ENCODE results near the gene COL23A1.

The COL23A1 gene

DNA sequence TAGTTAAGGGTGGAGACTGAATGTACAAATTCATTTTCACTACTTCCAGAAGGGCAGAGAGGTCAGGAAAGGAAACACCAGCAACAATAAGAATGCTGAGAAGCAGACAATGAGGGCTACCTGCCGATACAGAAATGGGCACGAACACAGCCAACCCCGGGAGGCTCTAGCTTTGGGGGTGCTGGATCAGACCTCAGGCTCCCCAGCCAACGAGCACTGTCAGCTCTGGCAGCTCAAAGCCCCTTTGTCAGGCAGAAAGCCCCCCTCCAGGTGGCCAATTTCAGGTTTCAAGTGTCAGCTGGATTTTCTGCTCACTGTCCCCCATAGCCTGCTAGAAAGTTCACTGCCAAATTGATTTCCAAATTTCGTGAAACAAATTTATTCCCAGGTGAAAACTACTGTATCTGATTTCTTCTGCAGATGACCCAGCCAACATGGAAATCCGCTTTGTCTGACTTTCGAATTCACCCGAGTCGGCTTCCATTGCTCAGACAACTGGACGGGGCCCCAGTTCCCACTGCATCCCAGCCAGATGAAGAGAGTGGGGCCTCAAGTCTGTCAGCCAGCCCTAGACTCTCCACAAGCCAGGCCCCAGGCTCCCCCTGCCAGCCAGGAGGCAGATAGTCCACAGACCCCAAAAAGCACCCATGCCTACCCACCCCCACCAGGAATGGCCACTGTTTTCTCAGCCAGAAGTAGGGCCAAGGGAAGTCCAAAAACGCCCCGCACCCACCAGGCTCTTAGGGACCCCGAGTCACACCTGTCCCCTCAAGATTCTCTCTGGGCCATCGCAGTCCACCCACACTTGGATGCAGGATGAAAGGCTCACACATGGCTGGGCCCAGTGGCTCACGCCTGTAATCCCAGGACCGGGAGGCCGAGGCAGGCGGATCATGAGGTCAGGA, 261.1 kb downstream of the COL23A1 start:
- Mint-ChIP-seq H3K27ac (no peak overlapping the region), H3K36me3 (no peaks in the 10 kb centered on the region), H3K27me3 (no peaks in the 10 kb centered on the region), H3K9me3 (no peaks in the 10 kb centered on the region), H3K4me3 (no peak overlapping the region), H3K4me1 (peaks cover 8% of the 10 kb centered on the region)

DNA sequence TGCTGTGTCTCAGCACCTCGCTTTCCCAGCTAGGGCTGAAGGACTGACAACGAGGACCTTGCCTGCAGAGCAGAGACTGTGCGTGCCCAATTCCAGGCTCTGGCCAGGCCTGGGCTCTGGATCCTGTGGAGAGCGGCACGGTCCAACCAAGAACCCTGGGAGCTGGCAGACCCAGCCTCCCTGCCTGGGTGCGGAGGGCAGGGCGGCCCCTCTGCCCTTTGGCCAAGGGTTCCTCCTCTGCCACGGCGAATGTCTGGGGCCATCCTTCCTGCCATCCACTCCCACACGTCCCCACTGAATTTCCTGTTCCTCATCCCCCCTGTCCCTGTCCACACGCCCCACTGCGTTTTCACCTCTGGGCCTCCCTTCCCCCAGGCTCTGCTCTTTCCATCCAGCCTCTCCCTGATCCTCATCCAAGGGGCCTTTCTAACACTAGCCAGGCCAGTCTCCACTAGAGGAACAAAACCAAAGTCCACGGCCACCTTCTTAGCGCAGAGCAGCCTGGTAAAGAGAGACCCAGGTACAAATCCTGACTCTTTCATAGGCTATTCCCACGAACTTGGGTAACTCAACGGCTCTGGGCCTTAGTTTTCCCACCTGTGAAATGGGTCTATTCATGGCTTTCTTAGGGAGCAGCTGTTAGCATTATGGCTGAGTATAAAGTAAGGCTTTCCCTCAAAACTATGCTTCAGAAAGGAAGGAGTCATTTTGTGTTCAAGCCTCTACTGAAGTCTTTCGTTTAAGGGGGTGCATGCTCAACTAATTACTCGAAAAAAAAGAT, 262.1 kb downstream of the COL23A1 start:
- no peaks in the 10 kb centered on the region for H3K9me3 Mint-ChIP-seq
- no peak overlapping the region for H3K27ac Mint-ChIP-seq

DNA sequence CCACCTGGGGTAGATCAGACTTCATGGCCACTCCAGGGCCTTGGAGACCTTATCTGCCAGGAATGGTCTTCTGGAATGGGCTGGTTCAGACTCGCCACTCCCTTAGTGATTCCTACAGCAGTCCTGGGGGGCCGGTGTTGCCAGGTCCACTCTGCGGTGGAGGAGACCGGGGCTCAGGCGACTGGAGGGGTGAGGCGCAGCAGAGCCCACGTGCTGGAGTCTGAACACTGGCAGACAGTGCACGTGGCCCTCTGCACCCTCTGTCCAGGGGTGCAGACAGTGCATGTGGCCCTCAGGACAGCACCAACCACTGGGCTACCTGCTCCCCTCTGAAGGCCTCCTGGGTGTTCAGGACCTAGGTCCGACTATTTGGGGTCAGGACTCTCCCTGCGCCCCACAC, 262.7 kb downstream of the COL23A1 start:
- H3K27me3 Mint-ChIP-seq: no peaks in the 10 kb centered on the region
- H3K4me3 Mint-ChIP-seq: no peak overlapping the region
- H3K27ac Mint-ChIP-seq: no peak overlapping the region
- H3K36me3 Mint-ChIP-seq: no peaks in the 10 kb centered on the region
- peaks cover 8% of the 10 kb centered on the region for H3K4me1 Mint-ChIP-seq
- H3K9me3 Mint-ChIP-seq: no peaks in the 10 kb centered on the region

More for the DNA sequence above, 262.1 kb downstream of the COL23A1 start:
- no peaks in the 10 kb centered on the region for H3K27me3 Mint-ChIP-seq
- no peak overlapping the region for H3K4me3 Mint-ChIP-seq
- H3K36me3 Mint-ChIP-seq: no peaks in the 10 kb centered on the region
- peaks cover 8% of the 10 kb centered on the region for H3K4me1 Mint-ChIP-seq

DNA sequence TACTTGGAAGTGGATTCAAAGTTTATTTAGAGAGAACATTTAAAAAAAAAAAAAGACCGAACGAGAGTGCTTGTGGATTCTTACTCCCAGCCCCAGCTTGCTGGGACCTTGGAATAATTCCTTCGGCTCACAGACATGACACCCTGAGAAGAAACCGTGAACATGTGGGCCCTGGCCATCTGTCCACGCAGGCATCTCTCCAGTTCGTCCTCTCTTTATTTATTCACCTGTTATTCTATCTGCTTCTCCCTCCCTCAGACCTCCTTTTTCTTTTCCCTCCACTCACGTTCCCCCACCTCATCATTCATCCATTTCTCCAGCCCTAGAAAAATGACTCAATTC, 263.8 kb downstream of the COL23A1 start:
- Mint-ChIP-seq H3K27me3 (no peaks in the 10 kb centered on the region), H3K36me3 (no peaks in the 10 kb centered on the region), H3K4me1 (peaks cover 8% of the 10 kb centered on the region), H3K4me3 (no peak overlapping the region), H3K27ac (no peak overlapping the region), H3K9me3 (no peaks in the 10 kb centered on the region)

DNA sequence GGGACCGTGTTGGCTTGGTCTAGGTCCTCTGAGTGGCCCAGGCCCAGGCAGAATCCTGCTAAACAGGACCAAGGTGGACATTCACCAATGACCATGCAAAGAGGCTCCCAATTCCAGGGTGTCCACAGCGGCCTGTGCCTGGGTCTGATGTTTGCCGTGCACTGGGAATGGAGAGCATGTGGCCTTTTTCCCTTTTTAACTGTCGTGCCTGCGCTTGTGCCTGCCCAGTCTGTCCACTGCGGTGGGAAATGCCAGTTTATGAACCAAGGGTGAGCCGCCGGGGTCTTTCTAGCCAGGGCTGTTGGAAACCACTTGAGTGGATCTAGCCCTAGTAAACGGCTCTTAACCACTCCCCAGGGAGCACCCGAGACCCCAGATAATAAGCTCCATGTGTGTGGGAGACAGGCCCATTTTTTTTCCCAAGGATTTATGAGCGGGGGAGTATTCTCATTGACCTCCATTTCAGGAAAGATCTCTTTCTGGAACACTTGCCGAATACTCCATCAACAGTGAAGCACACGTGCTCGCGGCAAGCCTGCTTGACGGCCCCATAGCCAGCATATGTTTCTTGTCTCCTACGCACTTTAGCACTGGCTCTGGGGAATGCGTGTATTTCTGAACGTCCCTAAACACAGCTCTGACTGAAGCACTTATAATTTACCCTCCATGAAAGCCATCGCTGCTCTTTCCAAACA, 264.4 kb downstream of the COL23A1 start:
- Mint-ChIP-seq H3K27ac (no peak overlapping the region), H3K4me3 (no peak overlapping the region), H3K36me3 (no peaks in the 10 kb centered on the region), H3K4me1 (peaks cover 5% of the 10 kb centered on the region), H3K9me3 (no peaks in the 10 kb centered on the region), H3K27me3 (no peaks in the 10 kb centered on the region)

DNA sequence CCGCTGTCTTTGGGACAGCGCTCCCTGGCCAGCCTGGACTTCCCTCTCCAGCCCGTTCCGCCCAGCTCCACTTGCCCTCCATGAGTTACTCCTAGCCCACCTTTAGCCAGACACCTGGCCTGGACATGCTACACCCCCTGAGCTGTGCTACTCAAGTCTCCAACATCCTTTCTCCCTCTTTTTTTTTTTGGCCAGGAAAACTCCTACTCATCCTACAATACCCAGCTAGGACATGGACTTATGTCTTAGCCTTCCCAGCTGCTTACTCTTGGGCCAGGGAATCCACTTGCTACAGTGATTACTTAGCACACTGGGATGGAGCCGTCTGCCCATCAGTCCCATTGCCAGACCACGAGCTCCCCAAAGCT, 264.9 kb downstream of the COL23A1 start:
- Mint-ChIP-seq H3K27me3 (no peaks in the 10 kb centered on the region), H3K36me3 (no peaks in the 10 kb centered on the region), H3K9me3 (no peaks in the 10 kb centered on the region), H3K4me1 (no peaks in the 10 kb centered on the region), H3K27ac (no peak overlapping the region), H3K4me3 (no peak overlapping the region)

DNA sequence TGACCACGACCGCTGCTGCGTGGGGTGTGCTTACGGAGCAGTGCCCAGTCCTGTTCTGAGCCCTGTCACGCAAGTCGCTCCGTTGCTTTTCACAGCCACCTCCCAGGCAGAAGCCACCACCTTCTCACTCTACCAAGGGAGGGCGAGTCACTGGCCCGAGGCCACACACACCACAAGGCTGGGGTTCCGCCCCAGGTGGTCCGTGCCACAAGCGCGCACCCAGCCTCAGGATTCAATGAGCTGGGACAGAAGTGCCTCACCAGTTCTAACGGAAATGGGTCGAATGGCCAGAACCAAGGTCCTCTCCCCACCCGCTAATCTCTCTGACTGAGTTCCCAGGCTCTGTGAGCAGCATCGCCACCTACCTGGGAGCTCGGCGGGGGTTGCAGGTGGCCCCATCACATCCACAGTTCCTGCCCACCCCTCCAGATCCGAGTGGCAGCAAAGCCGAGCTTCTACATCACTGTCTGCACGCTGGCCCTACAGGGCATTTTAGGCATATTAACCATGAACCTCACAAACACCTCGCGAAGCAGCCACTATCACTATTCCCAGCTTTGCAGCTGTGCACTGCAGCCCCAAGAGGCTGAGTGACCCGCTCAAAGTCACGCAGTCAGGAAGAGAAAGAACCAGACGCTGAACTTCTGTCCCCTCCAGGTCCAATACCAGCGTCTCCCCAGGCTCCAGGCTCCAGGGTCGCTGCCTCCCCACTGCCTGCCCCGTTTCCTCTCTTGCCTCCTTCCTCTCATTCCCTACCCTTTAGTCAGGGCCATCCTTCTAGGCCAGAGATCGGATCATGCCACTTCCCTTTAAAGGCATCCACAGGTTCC, 265.5 kb downstream of the COL23A1 start:
- no peak overlapping the region for H3K27ac Mint-ChIP-seq
- H3K4me1 Mint-ChIP-seq: no peaks in the 10 kb centered on the region
- H3K27me3 Mint-ChIP-seq: no peaks in the 10 kb centered on the region
- H3K4me3 Mint-ChIP-seq: no peak overlapping the region
- no peaks in the 10 kb centered on the region for H3K9me3 Mint-ChIP-seq
- H3K36me3 Mint-ChIP-seq: no peaks in the 10 kb centered on the region

DNA sequence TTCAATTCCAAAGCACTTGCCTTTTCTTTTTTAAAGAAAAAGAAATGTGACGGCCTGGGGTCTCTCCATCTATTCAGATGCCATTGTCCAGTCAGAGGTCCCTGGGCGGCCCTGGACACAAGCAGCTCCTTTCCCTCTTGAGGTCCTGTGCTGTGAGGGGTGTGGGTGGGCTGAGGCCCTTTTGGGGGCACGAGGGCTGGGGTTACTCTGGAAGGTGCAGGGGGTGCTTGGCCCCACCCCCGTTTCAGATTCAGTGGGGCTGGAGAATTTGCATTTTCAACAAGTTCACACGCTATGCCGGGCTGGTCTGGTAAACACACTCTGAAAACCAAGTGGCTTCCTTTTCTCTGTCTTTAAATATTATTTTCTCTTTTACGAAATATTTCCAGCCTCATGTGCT, 266.2 kb downstream of the COL23A1 start:
- no peaks in the 10 kb centered on the region for H3K27me3 Mint-ChIP-seq
- no peak overlapping the region for H3K27ac Mint-ChIP-seq
- no peaks in the 10 kb centered on the region for H3K4me1 Mint-ChIP-seq
- no peaks in the 10 kb centered on the region for H3K9me3 Mint-ChIP-seq
- H3K4me3 Mint-ChIP-seq: no peak overlapping the region
- no peaks in the 10 kb centered on the region for H3K36me3 Mint-ChIP-seq

DNA sequence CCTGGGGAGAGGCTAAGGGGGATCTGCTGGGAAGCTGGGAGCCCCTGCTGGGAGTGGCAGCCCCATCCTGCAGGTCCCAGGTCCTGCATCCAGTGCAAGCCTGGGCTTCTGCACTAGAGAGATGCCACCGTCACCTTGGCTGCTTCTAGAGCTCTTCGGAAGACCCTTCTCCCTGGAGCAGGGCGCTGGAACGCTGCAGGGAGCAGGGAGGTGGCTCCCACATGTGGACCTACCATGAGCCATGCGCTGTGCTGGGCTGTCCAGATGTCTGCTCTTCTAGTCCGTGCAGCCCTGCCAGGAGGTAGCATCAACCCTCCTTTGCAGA, 266.7 kb downstream of the COL23A1 start:
- Mint-ChIP-seq H3K27me3 (no peaks in the 10 kb centered on the region), H3K9me3 (no peaks in the 10 kb centered on the region), H3K4me3 (no peak overlapping the region), H3K4me1 (no peaks in the 10 kb centered on the region), H3K27ac (no peak overlapping the region), H3K36me3 (no peaks in the 10 kb centered on the region)

DNA sequence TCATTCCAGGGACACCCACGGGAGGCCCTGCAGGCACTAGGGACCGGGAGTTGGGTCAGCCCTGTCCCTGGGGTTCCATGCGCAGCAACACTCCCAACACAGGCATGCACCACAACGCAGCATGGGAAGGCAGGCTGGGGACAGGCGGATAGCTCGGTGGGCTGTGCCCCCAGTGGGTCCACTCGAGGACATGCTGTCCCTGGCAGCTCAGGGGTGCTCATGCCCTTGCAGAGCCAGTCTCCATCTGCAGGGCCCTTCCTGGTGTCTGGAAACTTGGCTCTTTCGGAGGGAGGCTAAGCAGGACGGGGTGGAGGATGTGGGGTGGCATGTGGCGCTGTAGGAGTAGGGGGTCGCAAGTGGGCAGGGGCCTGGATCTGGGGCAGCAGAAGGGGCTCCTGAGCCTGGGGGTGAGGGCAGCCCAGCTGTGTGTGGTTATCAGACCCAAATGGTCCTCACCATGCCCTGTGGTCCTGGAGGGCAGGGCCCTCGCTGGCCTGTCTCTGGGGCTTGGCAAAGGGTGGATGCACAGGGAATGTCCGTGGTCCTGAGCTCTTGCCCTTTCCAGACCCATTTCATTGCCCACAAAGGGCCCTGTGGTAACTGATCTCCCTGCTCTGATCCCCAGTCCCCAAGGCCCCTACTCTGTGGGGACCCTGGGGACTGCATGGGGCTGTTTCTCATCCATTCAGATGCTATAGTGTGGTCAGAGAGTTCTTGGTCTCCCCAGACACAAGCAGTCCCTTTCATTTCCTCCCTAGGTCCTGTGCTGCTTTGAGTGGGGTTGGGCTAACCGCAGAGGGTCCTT, 267.3 kb downstream of the COL23A1 start:
- Mint-ChIP-seq H3K4me3 (no peak overlapping the region), H3K27me3 (no peaks in the 10 kb centered on the region), H3K36me3 (no peaks in the 10 kb centered on the region), H3K27ac (no peak overlapping the region), H3K9me3 (no peaks in the 10 kb centered on the region), H3K4me1 (no peaks in the 10 kb centered on the region)

DNA sequence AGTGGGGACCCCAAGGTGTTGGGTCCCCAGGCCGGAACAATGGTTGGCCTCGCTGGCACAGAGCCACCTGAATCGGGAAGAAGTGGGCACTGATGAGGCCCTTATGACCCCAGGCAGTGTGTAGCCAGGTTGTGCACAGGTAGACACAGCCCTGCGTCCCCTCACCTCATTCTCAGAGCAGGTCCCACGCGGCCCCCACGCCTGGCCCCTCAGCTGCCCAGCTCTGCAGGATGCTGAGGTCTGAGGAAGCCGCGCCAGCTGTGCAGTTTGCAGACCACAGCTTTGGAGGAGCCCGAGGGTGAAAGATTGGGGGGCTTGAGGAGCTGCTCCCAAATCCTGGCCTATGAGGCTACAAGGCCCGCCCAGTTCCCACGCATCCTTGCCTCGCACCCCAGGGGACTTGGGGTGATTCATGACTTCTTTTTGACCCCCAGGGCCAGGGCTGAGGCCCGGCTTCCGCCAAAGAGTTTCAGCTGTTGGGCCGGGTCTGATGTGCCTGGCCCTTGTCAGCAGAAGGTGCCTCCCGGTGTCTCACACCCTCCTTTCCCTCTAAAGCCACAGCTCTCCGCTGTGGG, 269.8 kb downstream of the COL23A1 start:
- Mint-ChIP-seq H3K27me3 (no peaks in the 10 kb centered on the region), H3K4me1 (no peaks in the 10 kb centered on the region), H3K9me3 (no peaks in the 10 kb centered on the region), H3K36me3 (no peaks in the 10 kb centered on the region), H3K27ac (no peak overlapping the region), H3K4me3 (no peak overlapping the region)

DNA sequence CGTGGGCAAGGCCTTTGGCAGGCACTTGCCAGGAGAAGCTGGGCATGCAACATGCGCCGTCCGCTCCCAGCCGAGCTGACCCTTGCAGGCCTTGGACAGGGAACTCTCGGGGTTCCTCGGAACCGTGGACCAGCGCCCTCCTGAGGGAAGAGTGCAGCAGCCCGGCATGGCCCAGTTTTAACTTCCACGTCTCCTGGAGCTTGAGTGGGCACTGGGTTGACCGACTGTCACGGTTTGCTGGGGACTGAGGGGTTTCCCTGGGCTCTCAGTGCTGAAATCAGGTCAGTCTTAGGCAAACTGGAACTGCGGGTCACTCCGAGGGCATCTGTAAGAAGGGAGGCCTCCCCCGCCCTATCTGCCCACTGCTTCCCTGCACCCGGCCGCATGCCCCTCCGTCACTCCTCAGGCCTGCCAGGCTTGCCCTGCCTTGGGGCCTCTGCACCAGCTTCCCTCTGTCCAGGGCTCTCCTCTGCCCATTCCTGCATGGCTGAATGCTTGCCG, 270.6 kb downstream of the COL23A1 start:
- Mint-ChIP-seq H3K27ac (no peak overlapping the region), H3K4me3 (no peak overlapping the region), H3K9me3 (no peaks in the 10 kb centered on the region), H3K27me3 (no peaks in the 10 kb centered on the region), H3K36me3 (no peaks in the 10 kb centered on the region), H3K4me1 (no peaks in the 10 kb centered on the region)

DNA sequence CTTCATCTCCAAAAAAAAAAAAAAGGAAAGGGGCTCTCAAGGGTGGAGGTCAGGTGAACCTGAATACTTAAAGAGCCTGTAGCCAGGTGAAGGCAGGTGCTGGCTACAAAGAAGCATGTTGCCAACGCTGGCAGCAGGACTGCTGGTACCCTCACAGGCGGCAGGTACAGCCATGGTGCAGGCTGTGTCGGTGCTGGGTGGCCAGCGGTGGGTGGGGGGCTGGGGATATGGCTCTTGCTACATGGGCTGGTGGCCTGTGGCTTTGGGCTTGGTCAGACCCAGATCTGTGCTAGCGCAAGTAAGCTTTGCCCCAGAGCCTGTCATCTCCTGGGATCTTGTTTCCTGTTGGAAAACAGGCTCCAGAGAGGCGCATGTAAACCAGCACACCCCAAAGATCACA, 271.3 kb downstream of the COL23A1 start:
- H3K4me3 Mint-ChIP-seq: no peak overlapping the region
- no peaks in the 10 kb centered on the region for H3K4me1 Mint-ChIP-seq
- no peaks in the 10 kb centered on the region for H3K9me3 Mint-ChIP-seq
- no peaks in the 10 kb centered on the region for H3K27me3 Mint-ChIP-seq
- H3K36me3 Mint-ChIP-seq: no peaks in the 10 kb centered on the region
- no peak overlapping the region for H3K27ac Mint-ChIP-seq

DNA sequence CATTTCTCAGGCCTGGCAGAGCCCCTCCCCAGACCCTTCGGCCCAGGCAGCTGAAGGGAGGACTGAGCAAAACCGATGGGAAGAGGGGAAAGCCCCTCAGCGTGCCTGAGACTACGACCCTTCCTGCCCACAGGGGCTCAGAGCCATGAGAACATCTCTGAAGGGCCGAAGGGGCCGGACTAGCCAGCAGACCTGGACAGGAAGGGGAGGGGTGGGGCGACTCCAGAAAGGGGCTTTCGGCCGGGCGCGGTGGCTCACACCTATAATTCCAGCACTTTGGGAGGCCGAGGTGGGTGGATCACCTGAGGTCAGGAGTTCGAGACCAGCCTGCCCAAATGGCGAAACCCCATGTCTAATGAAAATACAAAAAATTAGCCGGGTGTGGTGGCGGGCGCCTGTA, 271.8 kb downstream of the COL23A1 start:
- no peaks in the 10 kb centered on the region for H3K36me3 Mint-ChIP-seq
- H3K27me3 Mint-ChIP-seq: no peaks in the 10 kb centered on the region
- H3K9me3 Mint-ChIP-seq: no peaks in the 10 kb centered on the region
- no peak overlapping the region for H3K27ac Mint-ChIP-seq
- no peak overlapping the region for H3K4me3 Mint-ChIP-seq
- H3K4me1 Mint-ChIP-seq: no peaks in the 10 kb centered on the region
